Testis (tissue), 3 donors: Measurements from ENCODE around the gene MAML3. TPM values are rescaled to one million over a fixed set of nuclear protein-coding genes. Genes with fewer than 3 reads are reported as not detected.

Experiments
- DNase-seq: peaks from one replicate; pipeline ENCODE4 v3.0.0-alpha.2; 2019
- H3K27ac ChIP-seq, 2 donors: fragments of 200-600 bp; sonication (generic); one replicate each; pipeline ENCODE4 v1.5.1; 2019
- H3K27me3 ChIP-seq: fragments of 200-600 bp; sonication (generic); one replicate; pipeline ENCODE4 v1.5.1; 2019
- H3K36me3 ChIP-seq: fragments of 200-600 bp; sonication (generic); one replicate; pipeline ENCODE4 v1.5.1; 2017; ENCODE audit warnings: low read depth; ENCODE audit errors: missing control alignments
- H3K4me1 ChIP-seq: fragments of 200-600 bp; sonication (generic); one replicate; pipeline ENCODE4 v1.5.1; 2019
- H3K4me3 ChIP-seq, 2 donors: fragments of 200-600 bp; sonication (generic); one replicate each; pipeline ENCODE4 v1.5.1; 2017 to 2019
- H3K9me3 ChIP-seq: fragments of 200-600 bp; sonication (generic); one replicate; pipeline ENCODE4 v1.5.1; 2017
- CTCF ChIP-seq, 3 experiments: fragments of 450-650 bp in 2 of 3; fragments of 200-600 bp in 1 of 3; sonication (generic) in 1 of 3; IDR thresholded peaks; one replicate each; pipeline ENCODE4 v1.5.1; 2016 to 2019; ENCODE audit warnings: antibody characterized with exemption in 3 of 3, mild to moderate bottlenecking in 2 of 3, moderate library complexity in 1 of 3
- POLR2A ChIP-seq: fragments of 450-650 bp; IDR thresholded peaks from one replicate; pipeline ENCODE4 v1.6.1; 2017; ENCODE audit warnings: antibody characterized with exemption, mild to moderate bottlenecking, moderate library complexity
- WGBS, 2 donors: methylation state at CpG; one replicate each; pipeline ENCODE4 v1.1.5; 2018; 5-methylcytosine and 5-hydroxymethylcytosine counted together
- intact Hi-C: fragments of 100-400 bp; cut with DNase I; formaldehyde crosslinking; loops from one replicate; pipeline ENCODE4 v1.15.1; 2023; ENCODE audit warnings: low total_unique reads
- polyA plus RNA-seq: library from polyadenylated mRNA; stranded (reverse); fragments of 350-450 nt; fragmentation: Illumina TruSeq; extraction: RNeasy Lipid Tissue Mini Kit (QIAGEN cat#74804); gene quantifications from one replicate; pipeline ENCODE4 v1.2.3, GENCODE V29; 2014; ENCODE audit warnings: low read depth, low replicate concordance; ENCODE audit not compliant: insufficient read depth
- total RNA-seq, 2 donors: library from RNA; depleted of rRNA; stranded (reverse); fragments of >200 nt; gene quantifications; one replicate each; pipeline ENCODE4 v1.2.3, GENCODE V29; 2016

MAML3 gene
- total and polyA plus RNA-seq, 3 donors from 2014 or later = 7.6 to 21.2 (median 18.8) TPM

DNA sequence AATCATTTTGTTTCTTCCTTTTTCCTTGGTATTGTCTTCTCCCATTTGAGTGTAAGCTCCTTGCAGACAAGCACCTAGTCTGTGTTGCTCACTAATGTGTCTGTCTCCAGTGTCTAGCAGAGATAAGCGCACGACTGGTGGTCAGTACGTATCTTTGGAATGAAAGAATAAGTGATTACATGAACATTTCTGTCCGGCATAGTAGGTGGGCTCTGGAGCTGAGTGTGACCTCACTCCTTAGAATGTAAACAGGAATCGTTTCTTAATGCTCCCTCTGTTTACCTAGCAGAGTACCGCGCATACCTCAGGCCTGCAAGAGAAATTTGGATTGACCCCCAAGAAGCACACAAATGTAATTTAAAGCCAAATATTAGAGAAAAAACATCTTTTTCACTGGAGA, 235.4 kb downstream of the MAML3 start:
- no peak overlapping the region for H3K4me3 ChIP-seq
- TF ChIP-seq CTCF (IDR thresholded peaks at IDR 0.05) (no peak), POLR2A (no peak)
- intact Hi-C loops = loop anchor here (10.0 kb wide), 1 partner anchor 56 kb away; no protein-coding TSS in a partner anchor
- DNase-seq = no peak
- 64 to 65% methylated on average over 7 of the region's 7 CpGs for WGBS, 2 donors
- no peaks in the 10 kb centered on the region for H3K9me3 ChIP-seq
- peak overlapping the region; percentile 36 to 85 for H3K27ac ChIP-seq
- H3K27me3 ChIP-seq = no peaks in the 10 kb centered on the region
- no peaks in the 10 kb centered on the region for H3K36me3 ChIP-seq
- H3K4me1 ChIP-seq = peaks cover 60% of the 10 kb centered on the region

DNA sequence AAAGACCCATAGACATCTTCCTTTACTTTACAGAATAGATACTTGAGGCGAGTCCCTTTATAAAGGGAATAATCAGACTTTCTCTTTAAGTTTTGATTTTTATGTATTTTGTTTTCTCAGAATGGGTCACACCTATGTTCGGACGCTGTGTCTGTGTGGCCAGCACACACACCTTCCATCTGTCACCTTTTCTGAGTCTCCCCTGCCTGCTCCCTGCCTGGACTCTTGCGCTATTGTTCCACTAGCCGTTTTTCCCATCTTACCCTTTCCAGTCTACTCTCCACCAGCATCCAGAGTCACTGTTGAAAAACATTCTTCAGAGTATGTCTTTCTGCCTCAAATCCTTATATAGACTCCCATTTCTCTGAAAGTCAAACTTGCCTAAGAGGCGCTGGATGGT, 236.1 kb downstream of the MAML3 start:
- H3K27ac ChIP-seq = peak overlapping the region; percentile 36 to 85
- DNase-seq = no peak
- no peaks in the 10 kb centered on the region for H3K9me3 ChIP-seq
- H3K4me3 ChIP-seq = no peak overlapping the region
- intact Hi-C loops = loop anchor here (10.0 kb wide), 1 partner anchor 57 kb away; no protein-coding TSS in a partner anchor
- WGBS, 2 donors = 95 to 98% methylated on average over 6 of the region's 6 CpGs
- peaks cover 67% of the 10 kb centered on the region for H3K4me1 ChIP-seq
- TF ChIP-seq CTCF (IDR thresholded peaks at IDR 0.05) = no peak
- TF ChIP-seq POLR2A = no peak
- H3K27me3 ChIP-seq = no peaks in the 10 kb centered on the region
- no peaks in the 10 kb centered on the region for H3K36me3 ChIP-seq

DNA sequence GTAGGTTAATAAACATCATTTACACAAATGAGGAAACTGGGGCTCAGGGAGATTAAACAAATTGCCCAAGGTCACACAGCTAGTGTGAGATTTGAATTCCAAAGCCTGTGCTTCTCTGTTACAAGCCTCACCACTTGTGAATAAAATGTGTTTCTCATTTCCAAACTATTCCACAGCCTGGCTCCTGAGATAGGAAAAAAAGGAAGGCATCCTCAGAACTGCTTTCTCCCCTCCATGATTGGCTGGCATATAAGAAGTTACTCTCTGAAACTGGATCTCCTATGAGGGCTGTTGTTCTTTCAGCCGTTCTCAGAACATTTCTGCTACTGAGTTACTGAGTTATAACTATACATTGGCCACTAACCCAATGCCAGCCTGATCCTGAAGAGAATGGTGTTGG, 237.9 kb downstream of the MAML3 start:
- Histone ChIP-seq H3K36me3 (no peaks in the 10 kb centered on the region), H3K4me1 (peaks cover 67% of the 10 kb centered on the region), H3K9me3 (no peaks in the 10 kb centered on the region), H3K27me3 (no peaks in the 10 kb centered on the region), H3K4me3 (no peak overlapping the region), H3K27ac (peak overlapping the region in 1 of 2 donors; percentile 34)
- intact Hi-C loops = loop anchor here (10.0 kb wide), 1 partner anchor 59 kb away; no protein-coding TSS in a partner anchor
- WGBS, 2 donors = 41 to 67% methylated on average over 1 of the region's 1 CpG
- no peak for DNase-seq
- no peak for TF ChIP-seq POLR2A
- no peak for TF ChIP-seq CTCF (IDR thresholded peaks at IDR 0.05)

DNA sequence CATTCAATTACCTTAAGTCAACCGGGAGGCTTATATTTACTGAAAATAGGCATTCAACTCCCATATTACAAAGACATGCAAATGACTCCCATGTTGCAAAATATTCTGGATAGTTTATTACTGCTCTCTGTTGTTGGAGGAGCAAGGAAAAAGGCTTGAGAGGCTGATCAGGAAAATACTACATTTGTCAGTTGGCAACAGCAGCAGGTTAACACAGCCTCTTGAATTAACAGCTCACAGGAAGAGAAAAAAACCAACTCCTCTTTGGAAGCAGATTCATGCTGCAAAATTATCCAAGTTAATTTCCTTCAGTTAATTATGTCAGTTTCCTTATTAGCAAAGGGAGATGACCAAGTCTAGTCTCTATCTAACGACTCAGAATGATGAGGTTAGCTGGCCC, 238.9 kb downstream of the MAML3 start:
- peaks cover 56% of the 10 kb centered on the region for H3K4me1 ChIP-seq
- no peaks in the 10 kb centered on the region for H3K36me3 ChIP-seq
- no peak overlapping the region for H3K4me3 ChIP-seq
- no peaks in the 10 kb centered on the region for H3K27me3 ChIP-seq
- peak overlapping the region in 1 of 2 donors; percentile 59 for H3K27ac ChIP-seq
- TF ChIP-seq CTCF (IDR thresholded peaks at IDR 0.05) (no peak), POLR2A (no peak)
- DNase-seq = no peak
- WGBS, 2 donors = 58 to 70% methylated on average over 2 of the region's 2 CpGs
- no peaks in the 10 kb centered on the region for H3K9me3 ChIP-seq
- intact Hi-C loops = loop anchor here (10.0 kb wide), 1 partner anchor 60 kb away; no protein-coding TSS in a partner anchor

DNA sequence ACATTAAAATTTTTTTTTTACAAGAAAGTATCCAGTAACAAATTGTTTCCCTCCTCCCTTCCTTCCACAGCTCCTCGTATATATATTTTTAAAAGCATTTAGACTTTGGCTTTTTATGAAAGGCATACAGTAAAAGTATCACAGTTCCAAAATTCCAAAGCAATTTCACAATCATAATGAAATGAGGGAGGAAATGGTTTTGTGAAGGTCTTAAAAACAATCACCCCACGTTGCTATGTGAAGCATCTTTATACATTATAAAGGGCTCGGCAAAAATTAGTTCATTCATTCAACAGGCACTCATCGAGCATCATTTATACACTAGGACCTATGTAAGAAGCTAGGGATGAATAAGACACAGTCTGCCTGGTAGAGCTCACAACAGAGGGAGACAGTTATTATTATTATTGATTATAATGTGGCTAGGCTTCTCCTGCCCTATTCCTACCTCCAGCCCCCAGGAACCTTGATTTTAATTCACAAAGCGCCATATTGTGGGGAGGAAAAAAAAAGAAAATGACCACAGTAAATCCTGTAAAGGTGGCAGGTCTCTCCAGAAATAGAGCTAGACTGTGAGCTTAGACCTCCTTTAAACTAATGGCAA, 239.9 kb downstream of the MAML3 start:
- WGBS, 2 donors = 36 to 42% methylated on average over 5 of the region's 5 CpGs
- no peak for DNase-seq
- Histone ChIP-seq H3K36me3 (no peaks in the 10 kb centered on the region), H3K9me3 (no peaks in the 10 kb centered on the region), H3K27ac (peak overlapping the region; percentile 36 to 59), H3K27me3 (no peaks in the 10 kb centered on the region), H3K4me1 (peaks cover 47% of the 10 kb centered on the region), H3K4me3 (no peak overlapping the region)
- TF ChIP-seq POLR2A (no peak), CTCF (IDR thresholded peaks at IDR 0.05) (no peak)
- intact Hi-C loops = loop anchor here (10.0 kb wide), 1 partner anchor 61 kb away; no protein-coding TSS in a partner anchor
